Liver (tissue), 9 donors: ENCODE data around the gene TRPM8. TPM values are rescaled to one million over a fixed set of nuclear protein-coding genes. Genes with fewer than 3 reads are reported as not detected.

Experiments used
- DNase-seq: peaks from one replicate; pipeline ENCODE4 v3.0.0-alpha.2; 2017; ENCODE audit warnings: low spot score
- H3K27ac ChIP-seq, 2 donors: one replicate each; pipeline ENCODE4 v1.7.0; 2013; ENCODE audit warnings: inconsistent platforms in 2 of 2, low read length in 2 of 2, control low read depth in 1 of 2, low read depth in 1 of 2, mild to moderate bottlenecking in 1 of 2
- H3K27me3 ChIP-seq, 4 donors: one replicate each; pipeline versions ENCODE4 v1.6.1 to v1.7.0; 2013; ENCODE audit warnings: low read length in 3 of 4, inconsistent platforms in 1 of 4, mild to moderate bottlenecking in 1 of 4, moderate library complexity in 1 of 4; ENCODE audit not compliant: control insufficient read depth in 4 of 4, insufficient read depth in 4 of 4
- H3K36me3 ChIP-seq, 4 donors: one replicate each; pipeline versions ENCODE4 v1.6.1 to v1.7.0; 2013; ENCODE audit warnings: low read length in 3 of 4, mild to moderate bottlenecking in 3 of 4, low read depth in 1 of 4, moderate library complexity in 1 of 4; ENCODE audit not compliant: control insufficient read depth in 4 of 4, insufficient read depth in 3 of 4
- H3K4me1 ChIP-seq, 4 donors: one replicate each; pipeline versions ENCODE4 v1.6.1 to v1.7.0; 2013; ENCODE audit warnings: low read length in 3 of 4, mild to moderate bottlenecking in 3 of 4, moderate library complexity in 1 of 4; ENCODE audit not compliant: control insufficient read depth in 4 of 4, insufficient read depth in 4 of 4
- H3K4me3 ChIP-seq, 3 donors: one replicate each; pipeline versions ENCODE4 v1.6.1 to v1.7.0; 2013; ENCODE audit warnings: low read length in 3 of 3, control low read depth in 1 of 3, low read depth in 1 of 3, mild to moderate bottlenecking in 1 of 3
- H3K9ac ChIP-seq, 2 donors: one replicate each; pipeline ENCODE4 v1.7.0; 2013; ENCODE audit warnings: low read length in 2 of 2, mild to moderate bottlenecking in 2 of 2, moderate library complexity in 2 of 2, control low read depth in 1 of 2, low read depth in 1 of 2
- H3K9me3 ChIP-seq, 4 donors: one replicate each; pipeline versions ENCODE4 v1.6.1 to v1.7.0; 2013; ENCODE audit warnings: low read length in 3 of 4; ENCODE audit not compliant: control insufficient read depth in 4 of 4
- ATF3 ChIP-seq: IDR thresholded peaks from 2 replicates; pipeline ENCODE4 v1.6.1; 2016; ENCODE audit warnings: antibody characterized with exemption
- CTCF ChIP-seq: fragments of 150-350 bp; IDR thresholded peaks from 2 replicates; pipeline ENCODE4 v1.5.1; 2017; ENCODE audit warnings: improper control_type of control experiment, low read depth, low read length; ENCODE audit not compliant: missing input control
- EGR1 ChIP-seq, 2 donors: IDR thresholded peaks; 2 replicates each; pipeline ENCODE4 v1.6.1; 2016 to 2018; ENCODE audit warnings: antibody characterized with exemption in 2 of 2, low read depth in 2 of 2
- FOXA1 ChIP-seq: IDR thresholded peaks from 2 replicates; pipeline ENCODE4 v1.6.1; 2016; ENCODE audit warnings: antibody characterized with exemption
- FOXA2 ChIP-seq: IDR thresholded peaks from 2 replicates; pipeline ENCODE4 v1.6.1; 2016; ENCODE audit warnings: antibody characterized with exemption
- GABPA ChIP-seq, 2 donors: IDR thresholded peaks in 1 of 2; conservative IDR thresholded peaks in 1 of 2; 2 replicates each; pipeline ENCODE4 v1.6.1; 2016; ENCODE audit warnings: antibody characterized with exemption in 2 of 2, mild to moderate bottlenecking in 1 of 2, moderate library complexity in 1 of 2
- HNF4A ChIP-seq, 2 donors: conservative IDR thresholded peaks; 2 replicates each; pipeline ENCODE4 v1.6.1; 2016; ENCODE audit warnings: antibody characterized with exemption in 2 of 2, mild to moderate bottlenecking in 2 of 2
- HNF4G ChIP-seq: IDR thresholded peaks from 2 replicates; pipeline ENCODE4 v1.6.1; 2016; ENCODE audit warnings: antibody characterized with exemption
- JUND ChIP-seq, 2 donors: IDR thresholded peaks; 2 replicates each; pipeline ENCODE4 v1.6.1; 2016; ENCODE audit warnings: antibody characterized with exemption in 2 of 2
- MAX ChIP-seq: IDR thresholded peaks from 2 replicates; pipeline ENCODE4 v1.6.1; 2016; ENCODE audit warnings: antibody characterized with exemption
- NR2F2 ChIP-seq: IDR thresholded peaks from 2 replicates; pipeline ENCODE4 v1.6.1; 2016; ENCODE audit warnings: antibody characterized with exemption
- RAD21 ChIP-seq, 2 donors: IDR thresholded peaks; 2 replicates each; pipeline ENCODE4 v1.6.1; 2016; ENCODE audit warnings: antibody characterized with exemption in 2 of 2, mild to moderate bottlenecking in 2 of 2
- REST ChIP-seq: IDR thresholded peaks from 2 replicates; pipeline ENCODE4 v1.6.1; 2016; ENCODE audit warnings: antibody characterized with exemption, mild to moderate bottlenecking
- RXRA ChIP-seq, 2 donors: IDR thresholded peaks; 2 replicates each; pipeline ENCODE4 v1.6.1; 2017 to 2018; ENCODE audit warnings: antibody characterized with exemption in 2 of 2, mild to moderate bottlenecking in 1 of 2
- SP1 ChIP-seq: IDR thresholded peaks from 2 replicates; pipeline ENCODE4 v1.6.1; 2018; ENCODE audit warnings: antibody characterized with exemption, mild to moderate bottlenecking
- TAF1 ChIP-seq: conservative IDR thresholded peaks from 2 replicates; pipeline ENCODE4 v1.6.1; 2016; ENCODE audit warnings: antibody characterized with exemption, mild to moderate bottlenecking
- YY1 ChIP-seq: IDR thresholded peaks from 2 replicates; pipeline ENCODE4 v1.6.1; 2016; ENCODE audit warnings: antibody characterized with exemption, mild to moderate bottlenecking
- ZBTB33 ChIP-seq: IDR thresholded peaks from 2 replicates; pipeline ENCODE4 v1.6.1; 2016; ENCODE audit warnings: antibody characterized with exemption
- WGBS: extraction: QIAGEN DNeasy Blood & Tissue Kit; methylation state at CpG from one replicate; pipeline ENCODE4 v1.1.7; 2013; 5-methylcytosine and 5-hydroxymethylcytosine counted together
- polyA plus RNA-seq, 2 donors: library from polyadenylated mRNA; stranded (reverse) in 1 of 2; unstranded in 1 of 2; fragments of 200-250 nt in 1 of 2; fragments of >200 nt in 1 of 2; fragmentation: Nextera tagmentation in 1 of 2; extraction: Ambion mirVana in 1 of 2; gene quantifications; one replicate each; pipeline versions ENCODE4 v1.2.1 to v1.2.3, GENCODE V29; 2013 to 2015
- total RNA-seq, 2 donors: library from RNA; depleted of rRNA; stranded (reverse); fragments of >200 nt; gene quantifications; one replicate each; pipeline ENCODE4 v1.2.3, GENCODE V29; 2014
- donor health status: healthy.
- donor health status: healthy.
- donor health status: healthy.
- donor health status: healthy.
- donor health status: healthy.

The TRPM8 gene
- total and polyA plus RNA-seq, 4 donors, result 1.1 to 79.2 (median 33.2) TPM

GRCh38 chr2:233979748-233980147, 62.6 kb downstream of the TRPM8 start:
- no peak for TF ChIP-seq ZBTB33
- TF ChIP-seq FOXA1, result peak; percentile 39
- TF ChIP-seq REST, result peak; percentile 61
- TF ChIP-seq HNF4G, result no peak
- TF ChIP-seq JUND (IDR thresholded peaks at IDR 0.05), result peak in 1 of 2 donors; percentile 64
- peak; percentile 12 to 43 for TF ChIP-seq HNF4A (conservative IDR thresholded peaks at IDR 0.05)
- no peak for TF ChIP-seq GABPA (IDR thresholded peaks at IDR 0.05 in 1 of 2, conservative IDR thresholded peaks at IDR 0.05 in 1 of 2)
- no peak for TF ChIP-seq ATF3
- TF ChIP-seq RAD21 (IDR thresholded peaks at IDR 0.05), result peak; percentile 36 to 41
- TF ChIP-seq RXRA (IDR thresholded peaks at IDR 0.05), result peak in 1 of 2 donors; percentile 50
- TF ChIP-seq YY1, result peak; percentile 95
- peak; percentile 63 for TF ChIP-seq MAX
- TF ChIP-seq FOXA2, result peak; percentile 42
- TF ChIP-seq CTCF, result no peak
- TF ChIP-seq NR2F2, result no peak
- TF ChIP-seq EGR1 (IDR thresholded peaks at IDR 0.05; ENCODE audit: low read depth in 2 of 2), result no peak
- peak; percentile 21 for TF ChIP-seq SP1
- TF ChIP-seq TAF1, result peak; percentile 21
- peak overlapping the region; percentile 58 to 84 (median 60) for H3K4me3 ChIP-seq
- WGBS, result 30% methylated on average over 4 of the region's 4 CpGs
- no peak for DNase-seq
- H3K9me3 ChIP-seq, result no peaks in the 10 kb centered on the region
- H3K36me3 ChIP-seq, result peaks cover 0 to 5% (median 3%) of the 10 kb centered on the region in 4 donors
- H3K27ac ChIP-seq, result peak overlapping the region; percentile 80 to 95
- peaks cover 5 to 61% (median 32%) of the 10 kb centered on the region in 4 donors for H3K4me1 ChIP-seq
- H3K9ac ChIP-seq, result peak overlapping the region; percentile 27 to 75
- no peaks in the 10 kb centered on the region for H3K27me3 ChIP-seq
